ENCODE data around the gene VEZT.

The VEZT gene

DNA sequence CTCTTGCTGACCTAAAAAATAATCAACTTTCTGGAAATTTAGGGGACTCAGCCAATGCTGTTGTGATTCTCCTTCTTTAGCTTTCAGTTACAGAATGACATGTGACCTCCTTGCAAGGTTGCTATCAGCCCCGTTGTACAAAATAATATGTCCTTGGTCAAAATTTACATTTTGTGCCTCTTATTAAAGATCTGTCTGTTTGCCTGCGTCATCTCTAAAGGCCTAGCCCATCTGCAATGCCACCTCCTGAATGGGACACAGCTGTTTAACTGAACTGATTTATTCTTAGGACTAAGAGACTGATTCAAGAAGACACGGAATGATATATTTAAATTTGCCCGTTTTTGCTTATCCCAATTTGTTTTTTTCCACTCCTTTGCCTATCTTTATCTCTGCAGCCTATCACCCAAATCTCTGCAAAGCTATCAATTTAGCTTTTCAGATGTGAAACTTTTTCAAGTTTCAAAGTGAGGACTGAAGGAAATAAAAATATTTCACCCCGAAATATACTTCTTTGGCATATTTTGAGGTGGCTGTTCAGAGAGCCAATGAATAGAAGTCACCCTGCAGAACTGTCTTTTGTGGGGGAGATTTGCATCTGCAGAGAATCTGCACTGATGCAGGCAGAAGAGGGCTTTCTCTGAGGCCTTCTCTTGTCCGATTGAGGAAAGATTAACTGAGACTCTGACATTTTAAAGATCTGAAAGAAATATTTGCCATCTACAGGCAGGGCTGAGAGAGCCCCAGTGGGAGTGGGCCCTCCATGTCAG lies 126.0 kb downstream of the VEZT start:
- H3K4me3 ChIP-seq (replicated peaks; ENCODE audit: low read depth, low read length): no peak overlapping the region
- TF ChIP-seq, protein P1, sequence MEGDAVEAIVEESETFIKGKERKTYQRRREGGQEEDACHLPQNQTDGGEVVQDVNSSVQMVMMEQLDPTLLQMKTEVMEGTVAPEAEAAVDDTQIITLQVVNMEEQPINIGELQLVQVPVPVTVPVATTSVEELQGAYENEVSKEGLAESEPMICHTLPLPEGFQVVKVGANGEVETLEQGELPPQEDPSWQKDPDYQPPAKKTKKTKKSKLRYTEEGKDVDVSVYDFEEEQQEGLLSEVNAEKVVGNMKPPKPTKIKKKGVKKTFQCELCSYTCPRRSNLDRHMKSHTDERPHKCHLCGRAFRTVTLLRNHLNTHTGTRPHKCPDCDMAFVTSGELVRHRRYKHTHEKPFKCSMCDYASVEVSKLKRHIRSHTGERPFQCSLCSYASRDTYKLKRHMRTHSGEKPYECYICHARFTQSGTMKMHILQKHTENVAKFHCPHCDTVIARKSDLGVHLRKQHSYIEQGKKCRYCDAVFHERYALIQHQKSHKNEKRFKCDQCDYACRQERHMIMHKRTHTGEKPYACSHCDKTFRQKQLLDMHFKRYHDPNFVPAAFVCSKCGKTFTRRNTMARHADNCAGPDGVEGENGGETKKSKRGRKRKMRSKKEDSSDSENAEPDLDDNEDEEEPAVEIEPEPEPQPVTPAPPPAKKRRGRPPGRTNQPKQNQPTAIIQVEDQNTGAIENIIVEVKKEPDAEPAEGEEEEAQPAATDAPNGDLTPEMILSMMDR (IDR thresholded peaks at IDR 0.05; ENCODE audit: insufficient read depth, low read length, poor library complexity, severe bottlenecking): no peak

DNA sequence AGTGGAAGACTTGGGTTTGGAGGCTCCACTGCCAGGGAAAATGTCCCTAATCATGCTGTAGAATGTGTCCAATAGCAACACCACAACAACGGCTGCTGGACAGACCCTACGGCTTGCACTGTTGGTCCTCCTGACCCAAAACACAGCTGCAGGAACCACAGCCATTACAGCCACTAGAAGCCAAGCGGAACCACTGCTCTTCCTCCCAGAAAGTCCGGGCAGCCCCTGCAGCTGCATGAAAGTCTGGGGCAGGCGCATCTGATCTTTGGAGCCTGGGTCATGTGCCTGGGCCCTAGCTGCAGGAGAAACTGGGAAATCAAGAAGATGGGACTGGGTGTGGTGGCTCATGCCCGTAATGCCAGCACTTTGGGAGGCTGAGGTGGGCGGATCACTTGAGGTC lies 131.7 kb downstream of the VEZT start:
- H3K36me3 ChIP-seq (ENCODE audit: control insufficient read depth, insufficient read depth, low read length): no peaks in the 10 kb centered on the region
- H3K4me3 ChIP-seq (replicated peaks; ENCODE audit: low read depth, low read length): no peak overlapping the region
- TF ChIP-seq, protein P1 (IDR thresholded peaks at IDR 0.05; ENCODE audit: insufficient read depth, low read length, poor library complexity, severe bottlenecking): no peak
- no peak for DNase-seq (ENCODE audit: extremely low read depth, insufficient read length)
- peaks cover 2% of the 10 kb centered on the region for H3K27me3 ChIP-seq (replicated peaks; ENCODE audit: control insufficient read depth, insufficient read depth, low read length)

More for the DNA sequence above, 126.0 kb downstream of the VEZT start:
- Histone ChIP-seq H3K27me3 (replicated peaks; ENCODE audit: control insufficient read depth, insufficient read depth, low read length) (no peaks in the 10 kb centered on the region), H3K36me3 (ENCODE audit: control insufficient read depth, insufficient read depth, low read length) (no peaks in the 10 kb centered on the region)
- DNase-seq (ENCODE audit: extremely low read depth, insufficient read length): no peak

DNA sequence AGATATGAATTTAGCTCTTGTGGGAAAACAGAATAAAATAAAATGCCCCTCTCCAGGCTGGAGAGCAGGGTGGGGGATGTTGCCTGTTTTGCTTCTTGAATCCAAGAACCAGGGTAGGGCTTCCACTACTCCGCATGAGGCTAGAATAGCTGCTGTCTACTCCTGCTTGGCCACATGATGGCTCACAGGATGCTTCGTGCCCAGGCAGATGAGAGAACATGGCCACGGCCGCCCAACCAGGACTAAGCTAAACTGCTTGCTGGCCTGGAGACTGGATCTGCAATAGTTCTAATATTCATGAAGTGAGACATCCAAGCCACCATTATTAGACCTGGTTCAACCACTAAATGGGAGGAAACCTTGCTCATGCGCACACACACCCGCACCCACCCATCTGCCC lies 134.1 kb downstream of the VEZT start:
- TF ChIP-seq, protein P1 (IDR thresholded peaks at IDR 0.05; ENCODE audit: insufficient read depth, low read length, poor library complexity, severe bottlenecking): no peak
- H3K4me3 ChIP-seq (replicated peaks; ENCODE audit: low read depth, low read length): no peak overlapping the region
- no peak for DNase-seq (ENCODE audit: extremely low read depth, insufficient read length)
- peaks cover 2% of the 10 kb centered on the region for H3K27me3 ChIP-seq (replicated peaks; ENCODE audit: control insufficient read depth, insufficient read depth, low read length)
- no peaks in the 10 kb centered on the region for H3K36me3 ChIP-seq (ENCODE audit: control insufficient read depth, insufficient read depth, low read length)

All from GM06990 (cell line).